ENCODE measurements around the gene TUBGCP6.

TUBGCP6 gene

DNA sequence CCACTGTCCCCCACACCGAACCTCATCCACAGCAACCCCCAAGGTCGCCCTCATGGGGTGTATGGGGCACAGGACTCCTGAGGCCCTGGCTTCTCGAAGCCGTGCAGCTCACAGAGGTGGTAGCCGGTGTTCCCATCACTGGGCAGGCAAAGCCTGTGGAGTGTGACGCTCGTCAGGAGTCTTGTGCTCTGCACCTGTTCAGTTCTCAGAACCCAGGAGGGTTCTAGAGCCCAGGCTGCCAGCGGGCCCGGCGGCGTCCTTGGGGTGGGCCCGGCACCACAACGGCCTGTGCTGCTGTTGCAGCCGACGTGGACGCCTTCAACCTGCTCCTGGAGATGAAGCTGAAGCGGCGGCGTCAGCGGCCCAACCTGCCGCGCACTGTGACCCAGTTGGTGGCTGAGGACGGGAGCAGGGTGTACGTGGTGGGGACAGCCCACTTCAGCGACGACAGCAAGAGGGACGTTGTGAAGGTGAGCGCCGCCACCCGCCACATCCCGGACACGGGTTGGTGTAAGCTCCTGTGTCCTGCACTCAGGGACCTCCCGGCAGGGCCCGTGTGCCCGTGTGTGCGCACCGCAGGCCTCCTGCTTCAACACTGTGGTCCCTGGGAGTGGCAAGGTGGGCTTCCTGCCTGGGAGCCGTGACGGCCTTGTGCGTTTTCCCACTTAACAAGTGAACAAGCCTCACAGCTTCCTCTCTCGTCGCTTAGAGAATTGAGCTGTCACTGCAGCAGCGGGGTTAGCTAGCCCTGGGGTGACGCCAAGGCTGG lies 50.6 kb downstream of the TUBGCP6 start:
- DNase-seq (ENCODE audit: low spot score), result no peak

DNA sequence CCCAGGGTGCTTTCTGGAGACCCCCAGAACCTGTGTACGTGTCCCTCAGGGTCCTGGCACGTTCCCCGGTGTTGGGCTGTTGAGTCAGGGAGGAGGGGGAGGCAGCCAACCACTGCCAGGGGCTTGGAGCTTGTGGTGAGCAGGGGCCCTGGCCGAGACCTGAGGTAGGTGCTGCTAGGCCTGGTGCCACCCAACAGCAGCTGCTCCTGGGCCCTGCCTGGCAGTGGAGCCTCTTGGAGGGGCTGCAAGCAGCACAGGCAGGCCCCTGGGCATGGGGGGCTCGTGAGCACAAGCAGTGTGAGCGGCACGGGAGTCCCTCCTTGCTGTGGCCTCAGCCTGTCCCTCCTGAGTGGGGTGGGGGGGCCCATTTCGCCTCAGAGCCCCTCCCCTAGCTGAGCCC lies 51.2 kb downstream of the TUBGCP6 start:
- DNase-seq (ENCODE audit: low spot score), result no peak

DNA sequence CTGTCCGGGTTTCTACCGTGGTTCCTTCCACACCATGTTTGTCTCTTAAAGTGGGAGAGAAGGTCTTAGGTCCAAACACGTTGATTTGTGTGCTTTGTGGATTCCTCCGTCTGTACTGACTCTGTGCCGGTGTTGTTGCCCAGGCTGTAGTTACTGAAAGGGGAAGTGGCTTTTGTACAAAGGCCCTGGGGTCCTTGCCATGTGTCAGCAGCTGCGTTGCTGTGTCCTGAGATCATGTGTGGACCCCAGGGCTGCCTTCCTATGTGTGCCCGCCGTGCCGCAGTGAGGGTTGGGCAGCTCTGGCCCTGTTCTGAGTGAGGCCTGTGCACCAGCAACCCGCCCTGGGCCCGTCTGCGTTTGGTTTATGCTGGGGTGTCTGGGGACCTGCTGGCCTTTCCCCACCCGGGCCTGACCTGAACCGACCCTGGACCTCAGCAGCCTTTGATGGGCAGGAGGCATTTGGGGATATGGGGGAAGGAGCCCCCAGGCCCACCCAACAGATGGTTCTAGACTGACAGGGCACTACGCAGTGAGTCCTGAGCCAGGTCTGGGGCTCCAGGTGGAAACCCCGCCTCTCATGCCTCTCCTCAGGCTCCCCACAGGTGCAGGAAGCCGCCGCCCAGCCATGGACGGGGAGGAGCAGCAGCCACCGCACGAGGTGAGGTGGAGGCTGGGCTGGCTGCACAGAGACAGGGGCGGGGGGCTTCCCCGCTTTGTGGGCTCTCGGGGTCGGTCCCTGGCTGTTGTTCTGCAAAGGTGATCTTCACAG lies 52.2 kb downstream of the TUBGCP6 start:
- DNase-seq (ENCODE audit: low spot score), result no peak

DNA sequence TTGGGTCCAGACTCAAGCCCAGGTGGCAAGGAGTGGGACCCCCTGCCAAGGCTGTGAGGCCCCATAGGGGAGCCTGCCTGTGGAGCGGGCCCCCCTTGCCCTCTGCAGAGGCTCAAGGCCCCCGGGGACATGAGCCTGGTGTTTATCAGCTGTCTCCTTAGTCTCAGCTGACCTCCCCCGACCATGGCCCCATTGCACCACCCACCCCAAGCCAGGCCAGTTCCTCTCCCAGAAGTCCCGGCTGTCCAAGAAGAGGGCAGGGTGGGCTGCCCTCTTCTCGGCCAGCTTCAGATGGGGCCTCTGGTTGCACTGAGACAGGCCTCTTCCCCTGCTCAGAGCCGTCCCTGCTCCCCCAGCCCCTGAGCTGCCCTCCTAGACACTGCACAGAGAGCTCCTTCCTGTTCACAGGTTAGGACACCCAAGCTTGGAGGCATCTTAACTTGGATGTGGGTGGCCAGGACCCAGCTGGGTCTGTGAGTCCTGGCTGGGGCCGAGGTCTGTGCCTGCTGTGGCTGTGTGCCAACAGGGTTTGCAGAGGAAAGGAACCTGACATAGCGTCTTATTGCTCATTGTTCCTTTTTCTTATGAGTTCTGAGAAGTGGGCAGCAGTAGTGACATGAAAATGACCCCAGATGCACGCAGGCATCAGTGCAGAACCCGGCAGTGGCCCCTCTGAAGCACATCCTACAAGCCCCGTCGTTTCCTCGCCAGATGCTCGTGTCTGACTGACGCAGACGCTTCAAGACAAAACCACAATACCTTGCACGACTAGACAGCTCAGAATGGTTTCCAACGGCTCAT lies 53.7 kb downstream of the TUBGCP6 start:
- DNase-seq (ENCODE audit: low spot score), result no peak

DNA sequence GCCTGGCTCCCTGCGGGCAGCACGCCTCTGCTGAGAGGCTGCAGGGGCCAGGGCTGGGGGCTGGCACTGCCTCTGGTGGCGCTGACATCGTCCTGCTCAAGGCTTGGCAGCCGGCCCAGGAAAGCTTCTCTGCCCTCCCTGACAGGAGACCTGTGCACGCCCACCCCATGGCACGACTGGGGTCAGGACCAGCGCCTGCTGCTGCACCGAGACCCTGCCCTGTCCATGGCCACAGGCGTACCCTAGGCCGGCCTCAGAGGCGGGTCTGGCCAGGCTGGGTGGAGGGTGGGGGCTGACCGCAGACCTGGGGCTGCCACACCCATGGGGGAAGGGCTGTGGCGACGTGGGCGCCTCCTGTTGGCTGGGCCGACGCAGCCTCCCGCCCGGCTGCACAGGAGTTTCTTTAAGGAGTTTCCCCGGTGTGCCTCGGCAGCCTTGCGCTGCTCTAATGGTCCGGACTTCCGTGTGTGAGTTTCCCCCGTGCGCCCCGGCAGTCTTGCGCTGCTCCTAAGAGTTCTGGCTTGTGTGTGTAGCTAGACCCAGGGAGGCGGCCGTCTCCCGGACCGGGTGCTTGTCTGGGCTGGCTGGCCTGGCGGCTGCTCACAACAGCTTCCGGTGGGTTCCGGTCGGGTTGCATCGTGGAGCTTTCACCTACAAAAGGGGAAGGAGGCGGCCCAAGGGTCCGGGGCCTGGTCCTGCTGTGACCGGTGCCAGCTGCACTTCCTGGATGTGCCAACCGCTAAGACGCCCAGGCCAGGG lies 54.5 kb downstream of the TUBGCP6 start:
- peak; percentile 62 for DNase-seq (ENCODE audit: low spot score)

DNA sequence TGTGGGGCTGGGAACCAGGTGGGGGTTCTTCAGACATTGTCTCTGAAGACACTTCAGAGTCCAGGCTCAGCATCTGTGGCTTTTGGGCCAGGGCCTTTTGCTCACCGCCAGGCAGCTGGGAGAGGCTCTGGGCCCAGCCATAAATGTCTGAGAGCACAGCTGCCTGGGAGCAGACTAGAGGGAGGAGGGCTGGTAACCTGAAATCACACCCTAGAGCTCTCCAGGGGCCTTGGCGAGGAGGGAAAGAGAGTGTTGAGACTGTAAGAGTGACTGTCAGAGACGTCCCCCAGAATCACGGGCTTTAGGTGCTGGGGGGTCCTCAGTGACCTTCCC lies 55.0 kb downstream of the TUBGCP6 start:
- no peak for DNase-seq (ENCODE audit: low spot score)

DNA sequence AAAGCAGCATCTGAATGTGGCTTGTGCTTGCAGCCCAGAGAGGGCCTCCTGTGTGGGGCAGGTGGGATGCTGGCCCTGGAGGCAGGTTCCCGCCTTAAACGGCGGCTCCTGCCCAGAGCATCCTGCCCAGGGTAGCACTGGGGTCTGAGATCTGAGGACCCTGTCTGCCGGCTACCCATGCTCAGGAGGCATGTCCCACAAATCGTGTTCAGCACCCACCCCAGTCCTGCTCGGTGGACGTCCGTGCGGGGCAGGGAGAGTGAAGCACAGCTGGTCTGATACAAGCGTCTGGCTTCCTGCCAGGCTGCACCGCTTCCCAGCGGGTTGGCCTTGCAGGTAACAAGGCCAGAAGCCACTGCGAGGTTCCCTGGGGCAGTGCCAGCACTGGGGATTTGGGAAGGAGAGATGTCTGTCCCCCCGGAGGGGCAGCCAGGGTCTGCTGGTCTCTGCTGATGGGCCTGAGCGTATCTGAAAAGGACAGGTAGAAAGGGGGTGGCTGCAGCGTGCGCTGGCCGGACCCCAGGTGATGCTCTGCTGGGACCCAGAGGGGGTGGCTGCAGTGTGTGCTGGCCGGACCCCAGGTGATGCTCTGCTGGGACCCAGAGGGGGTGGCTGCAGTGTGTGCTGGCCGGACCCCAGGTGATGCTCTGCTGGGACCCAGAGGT lies 55.5 kb downstream of the TUBGCP6 start:
- DNase-seq (ENCODE audit: low spot score), result no peak

DNA sequence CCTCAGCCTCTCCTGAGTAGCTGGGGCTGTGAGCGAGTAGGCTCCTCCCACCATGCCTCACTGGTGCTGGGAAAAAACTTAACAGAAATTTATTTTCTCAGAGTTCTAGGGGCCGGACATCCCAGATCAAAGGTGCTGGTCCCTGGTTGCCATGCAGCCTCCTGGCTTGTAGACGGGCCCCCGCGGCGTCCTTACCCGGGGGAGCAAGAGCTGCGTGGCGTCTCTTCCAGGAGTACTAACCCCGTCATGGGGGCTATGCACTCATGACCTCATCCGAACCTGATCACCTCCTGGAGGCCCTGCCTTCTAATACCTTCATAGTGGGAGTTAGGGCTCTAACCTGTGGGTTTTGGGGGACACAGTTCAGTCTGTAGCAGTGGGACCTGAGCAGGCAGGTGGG lies 56.5 kb downstream of the TUBGCP6 start:
- DNase-seq (ENCODE audit: low spot score), result no peak

DNA sequence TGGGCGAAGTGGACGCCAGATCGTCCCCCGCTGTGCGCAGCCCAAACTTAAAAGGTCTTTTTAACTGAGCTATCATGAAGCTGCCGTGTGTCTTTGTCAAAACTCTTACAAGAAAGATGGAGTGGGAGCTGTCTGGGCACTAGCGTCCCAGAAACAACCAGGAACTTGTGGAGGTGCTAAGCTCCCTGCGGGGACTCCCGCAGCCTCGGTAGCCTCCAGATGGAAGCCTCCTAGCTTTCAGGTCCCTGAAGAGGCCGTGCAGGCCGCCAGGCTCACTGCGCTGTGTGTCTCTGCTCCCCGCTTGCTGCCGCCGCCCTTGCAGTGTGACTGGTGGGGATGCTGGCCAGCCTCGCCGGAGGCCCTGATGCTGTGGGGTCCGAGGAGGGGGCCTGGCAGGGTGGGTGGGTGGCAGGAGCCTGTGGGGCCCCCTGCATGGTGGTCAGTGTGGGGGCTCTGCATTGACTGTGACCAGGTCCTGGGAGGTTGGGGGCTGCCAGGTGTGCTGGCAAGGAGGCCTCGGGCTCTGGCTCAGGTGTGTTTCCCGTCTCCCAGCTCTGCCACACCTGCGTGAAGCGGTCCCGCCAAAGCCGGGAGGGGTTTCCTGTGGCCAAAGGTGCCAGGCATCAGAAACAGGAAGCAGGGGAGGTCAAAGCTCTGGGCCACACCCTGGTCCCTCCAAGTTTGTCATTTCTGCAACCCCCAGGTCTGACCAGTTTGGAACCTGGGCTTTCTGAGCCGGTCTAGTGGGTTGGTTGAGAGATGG lies 57.9 kb downstream of the TUBGCP6 start:
- no peak for DNase-seq (ENCODE audit: low spot score)

DNA sequence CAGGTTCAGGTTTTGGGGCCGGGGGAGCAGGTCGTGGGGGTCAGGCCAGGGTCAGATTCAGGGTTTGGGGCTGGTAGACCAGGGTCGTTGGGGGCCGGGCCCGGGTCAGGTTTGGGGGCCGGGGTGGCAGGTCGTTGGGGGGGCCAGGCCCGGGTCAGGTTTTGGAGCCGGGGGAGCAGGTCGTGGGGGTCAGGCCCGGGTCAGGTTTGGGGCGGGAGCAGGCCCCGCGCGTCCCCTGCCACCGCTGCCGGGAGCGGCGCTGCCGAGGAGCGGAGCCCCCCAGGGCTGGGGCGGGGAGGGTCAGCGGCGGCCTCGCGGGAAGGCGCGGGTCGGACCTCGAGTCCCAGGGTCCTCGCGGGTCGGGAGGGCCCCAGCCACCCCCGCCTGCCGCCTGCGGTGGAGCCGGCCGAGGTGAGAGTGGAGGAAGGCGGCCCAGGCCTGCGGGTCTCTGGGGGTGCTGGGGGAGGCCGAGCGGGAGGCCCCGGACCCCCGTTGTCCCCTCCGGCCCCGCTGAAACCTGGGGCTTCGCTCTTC lies 58.6 kb downstream of the TUBGCP6 start:
- no peak for DNase-seq (ENCODE audit: low spot score)

DNA sequence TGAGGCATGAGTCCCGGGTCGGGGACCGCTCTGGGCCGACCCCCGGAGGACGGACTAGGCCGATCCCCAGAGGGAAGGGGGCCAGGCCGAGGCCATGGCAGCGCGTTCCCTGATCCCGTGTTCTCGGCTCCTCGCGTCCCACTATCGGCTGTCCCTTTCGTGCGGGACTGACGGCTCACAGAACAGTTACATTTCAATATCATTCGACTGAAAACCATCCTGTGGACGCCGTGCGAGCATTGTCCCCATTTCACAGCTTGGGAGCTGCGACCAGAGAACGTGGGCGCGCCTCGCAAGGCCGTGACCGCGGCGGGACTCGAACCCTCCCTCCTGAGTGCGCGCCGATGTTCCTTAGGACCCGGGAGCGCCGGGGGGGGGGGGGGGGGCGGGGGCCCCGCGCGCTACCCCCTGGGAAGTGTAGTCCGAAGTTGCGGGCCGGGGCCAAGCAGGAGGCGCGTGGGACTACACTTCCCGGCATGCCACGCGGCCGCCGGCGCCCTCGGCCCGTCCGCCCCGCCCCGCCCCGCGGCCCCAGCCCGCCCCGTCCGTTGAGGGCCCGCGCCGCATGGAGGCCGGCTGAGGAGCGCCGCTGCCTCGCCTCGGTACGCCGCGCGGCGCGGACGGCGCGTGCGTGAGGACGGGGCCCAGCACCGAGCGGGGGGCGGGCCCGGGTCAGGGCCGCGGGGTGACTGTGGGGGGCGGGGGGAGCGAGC lies 59.3 kb downstream of the TUBGCP6 start, which contains the start of gene TRABD:
TRABD (plus strand) TSS at position 539 of the 713 bp plus-strand sequence. CDS start 7,148 bp downstream, outside the sequence.
- peak; percentile 76 for DNase-seq (ENCODE audit: low spot score)

DNA sequence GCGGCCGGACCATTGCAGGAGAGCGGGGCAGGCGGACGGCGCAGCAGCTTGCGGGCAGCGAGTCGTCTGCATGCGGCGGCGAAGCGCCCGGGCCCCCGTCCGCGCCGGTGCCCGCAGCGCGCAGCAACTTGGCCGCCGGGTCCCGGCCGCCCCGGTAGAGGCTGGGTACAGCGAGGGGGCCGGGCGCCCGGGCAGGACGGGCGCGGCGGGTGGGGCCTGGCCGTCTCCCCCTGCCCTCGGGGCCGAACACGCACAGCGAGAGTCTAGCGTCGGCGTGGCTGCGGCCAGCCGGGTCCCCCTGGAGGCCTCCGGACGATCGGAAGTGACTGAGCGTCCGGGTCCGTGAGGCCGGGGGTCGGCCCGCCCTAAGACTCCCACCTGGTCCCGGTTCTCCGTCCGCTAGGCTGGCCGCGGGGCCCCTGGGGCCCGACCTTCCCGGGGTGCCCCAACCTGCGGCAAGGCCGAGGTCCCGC lies 59.9 kb downstream of the TUBGCP6 start:
- DNase-seq (ENCODE audit: low spot score), result no peak

DNA sequence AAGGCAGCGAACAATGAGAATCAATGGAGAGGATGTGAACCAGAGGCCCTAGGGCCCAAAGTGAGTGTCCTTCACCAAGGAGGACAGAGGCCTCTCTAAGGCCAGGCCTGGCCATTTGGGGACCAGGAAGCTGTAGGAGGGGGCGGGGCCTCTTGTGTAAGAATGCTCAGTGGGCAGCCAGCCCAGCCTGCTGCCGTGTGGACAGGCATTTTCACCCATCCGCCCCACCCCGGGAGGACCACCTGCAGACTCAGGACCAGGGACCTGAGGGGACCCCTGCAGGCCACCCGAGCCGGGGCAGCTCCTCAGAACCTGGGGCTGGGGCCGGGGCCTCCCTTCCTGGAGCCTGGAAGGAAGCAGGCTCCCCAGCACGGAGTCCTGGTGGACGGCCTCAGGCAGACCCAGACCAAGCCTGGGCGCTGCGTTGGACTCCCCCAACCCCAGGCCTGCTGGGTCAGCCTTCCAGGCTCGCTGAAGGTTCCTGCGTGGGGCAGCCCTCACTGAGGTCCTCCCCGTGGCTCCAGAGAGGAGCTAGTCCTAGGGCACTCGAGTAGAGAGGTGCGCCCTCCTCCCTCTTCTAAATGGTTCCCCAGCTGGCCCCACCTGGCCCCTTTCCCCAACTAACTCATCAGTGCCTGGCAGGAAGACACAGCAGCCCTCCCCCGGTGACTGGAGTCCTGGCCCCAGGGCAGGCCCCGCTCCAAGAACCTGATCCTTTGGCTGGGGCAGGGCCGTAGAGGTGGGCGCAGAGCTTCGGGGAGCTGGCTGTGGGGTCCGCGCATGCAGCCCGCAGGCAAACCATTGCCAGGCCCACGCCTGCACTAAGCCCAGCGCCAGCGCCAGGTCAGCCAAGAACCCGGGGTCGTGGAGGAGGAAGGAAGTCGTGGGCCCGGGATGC lies 60.6 kb downstream of the TUBGCP6 start:
- no peak for DNase-seq (ENCODE audit: low spot score)

DNA sequence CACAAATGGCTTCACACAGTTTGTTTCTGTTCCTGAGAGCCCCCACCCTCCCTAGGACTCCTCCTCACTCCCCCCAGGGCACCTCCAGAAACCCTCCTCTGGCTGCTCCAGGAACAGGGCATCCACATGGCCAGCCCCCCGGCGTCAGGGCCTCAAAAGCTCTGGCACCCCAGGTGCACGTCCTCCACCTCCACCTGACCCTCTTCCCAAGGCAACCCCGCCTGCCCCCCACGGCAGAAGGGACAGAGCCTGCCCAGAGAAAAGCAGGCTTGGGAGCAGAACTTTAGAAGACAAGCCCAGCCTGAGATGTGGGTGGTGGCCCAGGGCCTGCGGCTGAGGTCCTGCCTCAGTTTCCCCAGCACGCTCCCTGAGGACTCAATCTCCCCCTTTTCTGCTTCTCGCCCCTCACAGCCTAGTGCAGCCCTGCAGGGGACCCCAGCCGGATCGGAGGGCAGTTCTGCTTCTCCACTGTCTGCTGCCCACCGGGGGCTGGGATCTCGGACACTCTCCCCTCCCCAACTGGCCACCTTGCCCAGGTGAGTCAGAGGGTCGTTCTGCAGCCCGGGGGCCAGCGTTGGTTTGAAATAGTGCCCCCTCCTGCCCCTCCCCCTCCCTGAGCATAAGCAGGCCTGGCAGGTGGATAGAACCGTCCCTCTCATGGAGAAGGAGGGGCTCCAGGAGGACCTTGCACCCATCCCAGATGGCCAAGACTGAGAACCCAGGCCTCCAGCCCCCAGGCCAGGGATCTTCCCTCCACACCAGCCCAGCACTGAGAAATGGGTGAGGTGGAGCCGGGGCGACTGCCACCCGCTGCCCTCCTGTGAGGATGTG lies 61.5 kb downstream of the TUBGCP6 start:
- no peak for DNase-seq (ENCODE audit: low spot score)

DNA sequence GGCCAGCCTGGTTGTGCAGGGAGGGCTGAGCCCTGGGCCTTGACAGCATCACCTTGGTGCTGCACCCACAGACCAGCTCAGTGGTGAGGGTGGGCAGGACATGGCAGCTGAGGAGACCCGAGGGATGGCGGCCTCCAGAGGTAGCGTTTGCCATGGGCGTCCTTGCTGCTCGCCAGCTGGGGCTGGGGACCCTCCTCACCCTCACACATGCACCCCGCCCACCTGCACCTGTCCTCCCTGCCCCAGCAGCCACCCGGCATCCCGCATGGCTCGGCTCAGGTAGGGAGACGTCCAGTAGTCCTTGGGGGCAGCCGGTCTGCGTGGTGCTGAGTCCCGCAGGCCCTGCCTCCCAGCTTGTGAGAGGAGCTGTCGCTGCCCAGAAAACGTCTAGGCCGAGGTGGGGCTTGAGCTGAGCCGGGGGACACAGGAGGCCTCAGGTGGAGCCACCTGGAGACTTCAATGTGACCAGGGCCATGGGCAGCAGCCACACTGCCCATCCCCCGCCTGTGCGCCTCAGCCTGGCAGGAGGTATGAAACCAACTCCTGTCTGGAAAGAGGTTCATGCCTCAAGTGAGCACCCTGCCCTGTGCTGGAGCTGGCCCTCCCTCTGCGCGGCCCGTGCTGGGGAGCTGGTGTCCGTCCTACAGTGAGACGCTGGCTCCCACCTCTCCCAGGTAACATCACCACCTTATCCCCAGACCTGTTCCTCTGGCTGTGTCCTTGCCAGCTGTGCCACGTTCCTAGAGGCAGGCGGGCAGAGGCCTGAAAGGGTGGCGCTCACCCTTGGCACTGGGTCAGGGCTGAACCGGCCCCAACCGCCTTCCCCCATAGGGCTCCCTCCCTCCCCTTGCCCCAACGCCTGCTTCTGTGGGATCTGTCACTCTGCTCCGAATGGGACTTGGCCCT lies 62.4 kb downstream of the TUBGCP6 start:
- DNase-seq (ENCODE audit: low spot score), result no peak

DNA sequence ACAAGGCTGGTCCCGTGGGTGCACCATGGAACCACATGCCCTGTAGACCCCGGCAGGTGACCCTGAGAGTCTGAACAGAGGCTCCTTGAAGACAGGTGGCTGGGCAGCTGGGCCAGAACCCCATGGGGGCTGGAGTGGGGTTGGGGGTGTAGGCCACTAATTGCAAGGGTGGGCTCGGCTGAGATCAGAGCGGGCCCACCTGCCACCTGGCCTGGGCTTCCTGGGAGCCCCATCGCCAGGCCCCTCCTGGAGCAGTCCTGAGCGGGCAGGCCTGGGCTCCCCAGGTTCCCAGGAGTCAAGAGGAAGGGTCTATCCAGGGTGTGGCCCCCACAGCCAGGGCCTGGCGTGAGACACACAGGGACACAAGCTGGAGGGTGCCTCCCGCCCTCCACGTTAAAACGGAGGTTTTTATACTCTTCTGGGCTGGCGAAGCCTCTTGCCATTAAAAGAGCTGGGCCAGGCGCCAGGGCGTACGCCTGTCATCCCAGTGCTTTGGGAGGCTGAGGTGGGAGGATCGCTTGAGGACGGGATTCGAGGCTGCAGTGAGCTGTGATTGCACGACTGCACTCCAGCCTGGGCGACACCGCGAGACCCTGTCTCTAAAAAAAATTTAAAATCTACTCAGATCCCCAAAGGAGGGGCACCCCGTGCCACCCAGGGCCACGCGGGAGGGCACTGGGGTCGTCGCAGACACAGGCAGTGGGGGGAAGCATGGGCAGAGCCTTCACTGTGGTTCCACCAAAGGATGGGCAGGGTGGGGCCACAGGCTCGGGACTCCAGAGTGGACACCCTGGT lies 63.9 kb downstream of the TUBGCP6 start:
- no peak for DNase-seq (ENCODE audit: low spot score)

All from hematopoietic multipotent progenitor cell treated with erythropoietin and hydrocortisone succinate and interleukin-3 and kit ligand, for 17 days (in vitro differentiated cells).